A204.1 (cell line): ENCODE data around the gene PUS3.

Source experiments
- FAIRE-seq: peaks from 2 replicates; lab custom pipeline; 2012; peaks lifted over from hg19 to GRCh38; lab: Jason Lieb, UNC

PUS3 gene

GRCh38 chr11:125941267-125941618 lies 38.2 kb upstream of the PUS3 start:
- no peak for FAIRE-seq

- no peak for FAIRE-seq
Observed at GRCh38 chr11:125940145-125940544, 37.1 kb upstream of the PUS3 start.

GRCh38 chr11:125939081-125939521 lies 36.1 kb upstream of the PUS3 start:
- FAIRE-seq, result no peak

GRCh38 chr11:125938418-125938817 lies 35.4 kb upstream of the PUS3 start:
- FAIRE-seq, result no peak

- FAIRE-seq, result no peak
Observed at GRCh38 chr11:125935618-125936199, 32.7 kb upstream of the PUS3 start.

GRCh38 chr11:125935056-125935455 lies 32.0 kb upstream of the PUS3 start:
- no peak for FAIRE-seq

GRCh38 chr11:125934473-125934872 lies 31.5 kb upstream of the PUS3 start:
- no peak for FAIRE-seq

GRCh38 chr11:125933030-125933813 lies 30.2 kb upstream of the PUS3 start:
- no peak for FAIRE-seq

- no peak for FAIRE-seq
Observed at GRCh38 chr11:125932301-125932700, 29.3 kb upstream of the PUS3 start.

GRCh38 chr11:125931668-125932067 lies 28.7 kb upstream of the PUS3 start:
- no peak for FAIRE-seq

- FAIRE-seq, result no peak
Observed at GRCh38 chr11:125931116-125931515, 28.1 kb upstream of the PUS3 start.

GRCh38 chr11:125930076-125930450 lies 27.1 kb upstream of the PUS3 start:
- no peak for FAIRE-seq

- no peak for FAIRE-seq
Observed at GRCh38 chr11:125929445-125930075, 26.6 kb upstream of the PUS3 start.

GRCh38 chr11:125926682-125927081 lies 23.7 kb upstream of the PUS3 start:
- no peak for FAIRE-seq

- no peak for FAIRE-seq
Observed at GRCh38 chr11:125925804-125926203, 22.8 kb upstream of the PUS3 start.

GRCh38 chr11:125925247-125925740 lies 22.3 kb upstream of the PUS3 start:
- no peak for FAIRE-seq

GRCh38 chr11:125924384-125925007 lies 21.5 kb upstream of the PUS3 start:
- FAIRE-seq, result no peak

- FAIRE-seq, result no peak
Observed at GRCh38 chr11:125923633-125924032, 20.6 kb upstream of the PUS3 start.

- FAIRE-seq, result peak; percentile 76
Observed at GRCh38 chr11:125923012-125923579, 20.1 kb upstream of the PUS3 start.

- FAIRE-seq, result no peak
Observed at GRCh38 chr11:125922156-125922555, 19.1 kb upstream of the PUS3 start.

- FAIRE-seq, result no peak
Observed at GRCh38 chr11:125921042-125921441, 18.0 kb upstream of the PUS3 start.

- no peak for FAIRE-seq
Observed at GRCh38 chr11:125918140-125918840, 15.3 kb upstream of the PUS3 start.
